Calu3 (cell line): ENCODE results near the gene BIRC5. TPM values are rescaled to one million over a fixed set of nuclear protein-coding genes. Genes with fewer than 3 reads are reported as not detected.

ENCODE experiments used
- BruUV-seq: library from RNA; stranded (reverse); fragments of 400-500 nt; replicated peaks from 2 replicates; lab custom pipeline; 2021; lab: Mats Ljungman, UMichigan
- CTCF ChIA-PET: fragments of 300-600 bp; sonication (Branson Sonifier 250); formaldehyde crosslinking; loops from one replicate; lab custom pipeline; 2022; ENCODE audit warnings: antibody characterized with exemption; lab: Charles Lee
- DNase-seq: peaks from one replicate; pipeline ENCODE4 v3.0.0; 2022
- H3K27ac Mint-ChIP-seq: one replicate; pipeline ENCODE4 v1.8.0; 2022; ENCODE audit warnings: mixed read lengths; ENCODE audit not compliant: unreplicated experiment
- H3K27me3 Mint-ChIP-seq: one replicate; pipeline ENCODE4 v1.8.0; 2022; ENCODE audit warnings: mixed read lengths; ENCODE audit not compliant: unreplicated experiment
- H3K36me3 Mint-ChIP-seq: one replicate; pipeline ENCODE4 v1.8.0; 2022; ENCODE audit warnings: mild to moderate bottlenecking, moderate library complexity, mixed read lengths; ENCODE audit not compliant: insufficient read depth, unreplicated experiment
- H3K4me1 Mint-ChIP-seq: one replicate; pipeline ENCODE4 v1.8.0; 2022; ENCODE audit warnings: mild to moderate bottlenecking, low read depth, mixed read lengths; ENCODE audit not compliant: unreplicated experiment
- H3K4me3 Mint-ChIP-seq: one replicate; pipeline ENCODE4 v1.8.0; 2022; ENCODE audit warnings: mild to moderate bottlenecking, low read depth, moderate library complexity, mixed read lengths; ENCODE audit not compliant: unreplicated experiment
- H3K9me3 Mint-ChIP-seq: one replicate; pipeline ENCODE4 v1.8.0; 2022; ENCODE audit warnings: low read depth, mixed read lengths; ENCODE audit not compliant: unreplicated experiment
- CTCF ChIP-seq: fragments of 200-600 bp; IDR thresholded peaks from one replicate; pipeline ENCODE4 v1.8.0; 2022; ENCODE audit warnings: antibody characterized with exemption; ENCODE audit not compliant: unreplicated experiment
- intact Hi-C: fragments of 100-400 bp; cut with micrococcal nuclease; formaldehyde crosslinking; loops from one replicate; pipeline ENCODE4 v1.10.0; 2022; ENCODE audit not compliant: unreplicated experiment
- total RNA-seq: library from RNA; stranded (reverse); gene quantifications from 2 replicates; pipeline ENCODE4 v1.2.3, GENCODE V29; 2022

Gene BIRC5
- total RNA-seq, 1 experiment from 2014 or later: 58.5 TPM

- no peak for DNase-seq
- intact Hi-C loops: no loop called here
- Mint-ChIP-seq H3K27ac (no peak overlapping the region), H3K36me3 (no peaks in the 10 kb centered on the region), H3K27me3 (peaks cover 14% of the 10 kb centered on the region), H3K4me1 (no peaks in the 10 kb centered on the region), H3K4me3 (no peak overlapping the region), H3K9me3 (no peaks in the 10 kb centered on the region)
- BruUV-seq: no TSS peak
- CTCF ChIA-PET: interaction anchor here (0.6 kb wide), 1 partner anchor 136 kb away, joined by 5 read pairs; no protein-coding TSS in a partner anchor
- no peak for TF ChIP-seq CTCF
Measured at GRCh38 chr17:78240839-78241238, 26.8 kb downstream of the BIRC5 start.

- H3K4me1 Mint-ChIP-seq: no peaks in the 10 kb centered on the region
- H3K36me3 Mint-ChIP-seq: no peaks in the 10 kb centered on the region
- no TSS peak for BruUV-seq
- TF ChIP-seq CTCF: no peak
- DNase-seq: no peak
- intact Hi-C loops: no loop called here
- H3K4me3 Mint-ChIP-seq: no peak overlapping the region
- H3K9me3 Mint-ChIP-seq: no peaks in the 10 kb centered on the region
- no peak overlapping the region for H3K27ac Mint-ChIP-seq
- peaks cover 14% of the 10 kb centered on the region for H3K27me3 Mint-ChIP-seq
- CTCF ChIA-PET: no interaction called here
Measured at GRCh38 chr17:78241277-78242023, 27.4 kb downstream of the BIRC5 start.

- Mint-ChIP-seq H3K4me3 (no peak overlapping the region), H3K27ac (no peak overlapping the region), H3K27me3 (peaks cover 15% of the 10 kb centered on the region), H3K4me1 (no peaks in the 10 kb centered on the region), H3K9me3 (no peaks in the 10 kb centered on the region), H3K36me3 (no peaks in the 10 kb centered on the region)
- CTCF ChIA-PET: no interaction called here
- no peak for DNase-seq
- intact Hi-C loops: no loop called here
- TF ChIP-seq CTCF: no peak
- BruUV-seq: no TSS peak
Measured at GRCh38 chr17:78242024-78242742, 28.1 kb downstream of the BIRC5 start.

GRCh38 chr17:78247304-78247703 lies 33.3 kb downstream of the BIRC5 start:
- no peak overlapping the region for H3K4me3 Mint-ChIP-seq
- H3K27ac Mint-ChIP-seq: no peak overlapping the region
- peaks cover 9% of the 10 kb centered on the region for H3K36me3 Mint-ChIP-seq
- H3K27me3 Mint-ChIP-seq: peaks cover 10% of the 10 kb centered on the region
- H3K4me1 Mint-ChIP-seq: peaks cover 15% of the 10 kb centered on the region
- no peaks in the 10 kb centered on the region for H3K9me3 Mint-ChIP-seq
- no TSS peak for BruUV-seq
- DNase-seq: no peak
- CTCF ChIA-PET: interaction anchor here (0.7 kb wide), 1 partner anchor 1586 kb away, joined by 3 read pairs; no protein-coding TSS in a partner anchor
- intact Hi-C loops: no loop called here
- no peak for TF ChIP-seq CTCF
